Activated B cell treated with CpG ODN at 0.5 μM for 24 hours (primary cell): ENCODE results near the gene GORASP1. TPM values are rescaled to one million over a fixed set of nuclear protein-coding genes. Genes with fewer than 3 reads are reported as not detected.

Source experiments
- ATAC-seq: fragments of 200-7000 bp; cut with Tn5 transposase; one replicate; pipeline ENCODE4 v1.10.0; 2021; ENCODE audit warnings: low read depth, mild to moderate bottlenecking, moderate library complexity
- CTCF ChIA-PET: fragments of 350-600 bp; sonication (Branson Sonifier 250); formaldehyde crosslinking; loops from one replicate; lab custom pipeline; 2021; ENCODE audit warnings: antibody characterized with exemption; lab: Charles Lee
- POLR2A ChIA-PET: fragments of 350-600 bp; sonication (Branson Sonifier 250); formaldehyde crosslinking; loops from one replicate; lab custom pipeline; 2021; ENCODE audit warnings: antibody characterized with exemption; lab: Charles Lee
- DNase-seq: peaks from one replicate; pipeline ENCODE4 v3.0.0; 2022
- H3K27ac Mint-ChIP-seq: one replicate; pipeline ENCODE4 v1.8.0; 2020; ENCODE audit warnings: mixed read lengths
- H3K27me3 Mint-ChIP-seq: one replicate; pipeline ENCODE4 v1.8.0; 2021; ENCODE audit warnings: mixed read lengths
- H3K36me3 Mint-ChIP-seq: one replicate; pipeline ENCODE4 v1.8.0; 2021; ENCODE audit warnings: low read depth, mixed read lengths
- H3K4me1 Mint-ChIP-seq: one replicate; pipeline ENCODE4 v1.8.0; 2021; ENCODE audit warnings: mixed read lengths
- H3K4me3 Mint-ChIP-seq: one replicate; pipeline ENCODE4 v1.8.0; 2020; ENCODE audit warnings: mild to moderate bottlenecking, mixed read lengths
- H3K9me3 Mint-ChIP-seq: one replicate; pipeline ENCODE4 v1.8.0; 2020; ENCODE audit warnings: mixed read lengths
- intact Hi-C: fragments of 100-400 bp; cut with micrococcal nuclease; formaldehyde crosslinking; loops from one replicate; pipeline ENCODE4 v1.15.1; 2024
- total RNA-seq: library from RNA; stranded (reverse); gene quantifications from 2 replicates; pipeline ENCODE4 v1.2.3, GENCODE V29; 2022
- TF ChIP-seq, protein P1 (sequence below): fragments of 200-600 bp; IDR thresholded peaks from one replicate; pipeline ENCODE4 v1.8.0; 2022; ENCODE audit warnings: antibody characterized with exemption, mild to moderate bottlenecking

The GORASP1 gene
- total RNA-seq, 1 donor from 2014 or later, result 47.8 TPM

DNA sequence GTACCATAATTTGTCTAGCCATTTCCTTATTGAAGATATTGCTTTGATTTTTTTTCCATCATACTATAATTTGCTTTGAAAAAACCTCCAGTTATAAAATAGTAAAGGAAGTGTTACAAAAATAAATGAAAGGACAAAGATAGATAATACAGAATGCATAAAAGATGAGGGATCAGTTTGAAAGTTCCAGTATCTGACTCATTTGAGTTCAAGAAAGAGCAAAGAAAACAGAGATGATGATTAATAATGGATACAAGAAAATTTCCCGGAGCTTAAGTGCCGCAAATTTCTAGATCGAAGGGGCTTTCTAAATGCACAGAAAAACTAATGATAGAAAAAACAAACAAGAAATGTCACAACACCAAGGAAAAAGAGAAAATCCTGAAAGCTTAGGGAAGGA is 51.3 kb downstream of the GORASP1 start:
- intact Hi-C loops, result loop anchor here (10.0 kb wide), 1 partner anchor 1399 kb away; the partner anchor contains the start of gene RPL14
- DNase-seq (no peak), ATAC-seq (no peak)
- ChIA-PET POLR2A (no interaction called here), CTCF (no interaction called here)
- TF ChIP-seq, protein P1, sequence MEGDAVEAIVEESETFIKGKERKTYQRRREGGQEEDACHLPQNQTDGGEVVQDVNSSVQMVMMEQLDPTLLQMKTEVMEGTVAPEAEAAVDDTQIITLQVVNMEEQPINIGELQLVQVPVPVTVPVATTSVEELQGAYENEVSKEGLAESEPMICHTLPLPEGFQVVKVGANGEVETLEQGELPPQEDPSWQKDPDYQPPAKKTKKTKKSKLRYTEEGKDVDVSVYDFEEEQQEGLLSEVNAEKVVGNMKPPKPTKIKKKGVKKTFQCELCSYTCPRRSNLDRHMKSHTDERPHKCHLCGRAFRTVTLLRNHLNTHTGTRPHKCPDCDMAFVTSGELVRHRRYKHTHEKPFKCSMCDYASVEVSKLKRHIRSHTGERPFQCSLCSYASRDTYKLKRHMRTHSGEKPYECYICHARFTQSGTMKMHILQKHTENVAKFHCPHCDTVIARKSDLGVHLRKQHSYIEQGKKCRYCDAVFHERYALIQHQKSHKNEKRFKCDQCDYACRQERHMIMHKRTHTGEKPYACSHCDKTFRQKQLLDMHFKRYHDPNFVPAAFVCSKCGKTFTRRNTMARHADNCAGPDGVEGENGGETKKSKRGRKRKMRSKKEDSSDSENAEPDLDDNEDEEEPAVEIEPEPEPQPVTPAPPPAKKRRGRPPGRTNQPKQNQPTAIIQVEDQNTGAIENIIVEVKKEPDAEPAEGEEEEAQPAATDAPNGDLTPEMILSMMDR, result no peak
- peaks cover 42% of the 10 kb centered on the region for H3K4me1 Mint-ChIP-seq
- H3K27ac Mint-ChIP-seq, result no peak overlapping the region
- H3K9me3 Mint-ChIP-seq, result no peaks in the 10 kb centered on the region
- H3K27me3 Mint-ChIP-seq, result no peaks in the 10 kb centered on the region
- H3K36me3 Mint-ChIP-seq, result peaks cover 22% of the 10 kb centered on the region
- no peak overlapping the region for H3K4me3 Mint-ChIP-seq

GRCh38 chr3:39053696-39054095 is 53.7 kb downstream of the GORASP1 start:
- no peak for DNase-seq
- H3K27ac Mint-ChIP-seq, result no peak overlapping the region
- TF ChIP-seq, protein P1, result no peak
- H3K27me3 Mint-ChIP-seq, result no peaks in the 10 kb centered on the region
- CTCF ChIA-PET, result no interaction called here
- intact Hi-C loops, result loop anchor here (2.0 to 10.0 kb wide), 4 partner anchors 124 to 1401 kb away; partner anchors contain the start of genes DLEC1 and RPL14
- H3K9me3 Mint-ChIP-seq, result no peaks in the 10 kb centered on the region
- POLR2A ChIA-PET, result no interaction called here
- H3K36me3 Mint-ChIP-seq, result peaks cover 16% of the 10 kb centered on the region
- H3K4me1 Mint-ChIP-seq, result peaks cover 41% of the 10 kb centered on the region
- H3K4me3 Mint-ChIP-seq, result no peak overlapping the region
- ATAC-seq, result no peak

DNA sequence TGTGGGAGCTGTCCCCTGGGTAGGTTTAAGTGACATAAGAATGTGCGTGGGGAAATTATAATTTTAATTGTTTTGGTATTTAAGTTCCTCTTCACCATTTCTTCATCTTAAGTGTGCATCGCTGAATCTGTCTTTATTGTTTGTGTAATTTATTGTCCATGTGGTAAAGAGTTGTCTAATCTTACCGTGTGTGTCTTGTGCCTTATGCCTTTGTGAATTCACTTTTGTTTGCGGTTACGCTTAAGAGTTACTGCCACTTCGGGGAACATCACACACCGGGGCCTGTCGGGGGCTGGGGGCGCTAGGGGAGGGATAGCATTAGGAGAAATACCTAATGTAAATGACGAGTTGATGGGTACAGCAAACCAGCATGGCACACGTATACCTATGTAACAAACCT is 54.8 kb downstream of the GORASP1 start:
- H3K4me1 Mint-ChIP-seq, result peaks cover 41% of the 10 kb centered on the region
- POLR2A ChIA-PET, result interaction anchor here (0.7 kb wide), 1 partner anchor 202 kb away, joined by 3 read pairs; no protein-coding TSS in a partner anchor

DNA sequence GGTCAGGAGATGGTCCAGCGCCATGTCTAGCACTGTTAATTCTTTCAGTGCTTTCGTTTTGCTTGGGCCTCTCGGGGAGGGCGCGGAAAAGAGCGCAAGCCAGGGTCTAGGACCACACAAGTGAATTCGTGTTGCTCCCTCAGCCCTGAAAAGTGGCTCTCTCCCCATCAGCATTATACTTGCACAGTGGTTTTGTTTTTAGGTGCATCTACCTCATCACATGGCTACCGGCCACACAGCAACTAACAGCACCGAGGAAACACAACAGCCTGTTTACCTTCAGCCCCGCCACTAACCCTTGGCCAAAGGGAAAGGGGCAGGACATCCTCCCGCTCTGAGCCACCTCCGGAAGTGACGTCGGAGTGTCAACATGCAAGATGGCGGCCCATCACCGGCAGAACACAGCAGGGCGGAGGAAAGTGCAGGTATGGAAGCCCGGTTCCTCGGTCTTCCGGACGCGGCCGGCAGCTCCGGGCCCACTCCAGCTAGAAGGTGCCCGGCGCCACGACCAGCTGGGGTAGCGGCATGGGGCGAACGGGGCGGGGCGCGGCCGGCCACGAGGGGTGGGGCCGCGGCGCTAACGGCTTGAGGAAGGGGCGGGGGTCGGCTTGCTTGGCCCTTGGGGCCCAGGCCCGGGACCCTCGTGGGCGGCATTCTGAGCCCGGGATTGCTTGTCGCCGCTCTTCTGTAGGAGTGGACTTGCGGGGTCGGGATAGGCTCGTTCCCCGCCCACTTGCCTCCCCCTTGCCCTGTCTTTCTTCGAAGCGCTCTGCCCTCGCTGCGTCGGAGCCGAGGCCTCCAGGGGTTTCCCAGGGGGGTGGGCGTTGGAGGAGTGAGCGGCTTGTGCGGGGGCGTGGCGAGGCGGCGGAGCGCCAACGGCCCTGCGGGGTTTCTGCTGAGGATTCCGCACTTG is 55.5 kb downstream of the GORASP1 start, which contains the start of the genes SCN11A and WDR48:
TSS of gene SCN11A (minus strand) at position 296 of the 913 bp plus-strand sequence. CDS start 101,582 bp downstream, outside the sequence.
TSS of gene WDR48 (plus strand) at position 368 of the 913 bp plus-strand sequence. CDS start at position 378, 10 bp downstream.
- intact Hi-C loops, result loop anchor here (1.0 to 10.0 kb wide), 8 partner anchors 13 to 1403 kb away; partner anchors contain the start of genes ACAA1, DLEC1, RPL14 and RPSA
- Mint-ChIP-seq H3K9me3 (no peaks in the 10 kb centered on the region), H3K36me3 (peaks cover 10% of the 10 kb centered on the region), H3K4me3 (peak within 1 kb of the TSS; percentile 97), H3K27me3 (no peaks in the 10 kb centered on the region), H3K4me1 (peaks cover 39% of the 10 kb centered on the region), H3K27ac (peak within 1 kb of the TSS; percentile 98)
- peak; percentile 80 for DNase-seq
- ChIA-PET POLR2A (interaction anchor here (0.6 to 0.7 kb wide), 3 partner anchors 108 to 886 kb away, joined by 3 read pairs; partner anchors contain the start of gene OXSR1), CTCF (no interaction called here)
- TF ChIP-seq, protein P1, result no peak
- peak; percentile 94 for ATAC-seq

More for the DNA sequence above, 54.8 kb downstream of the GORASP1 start:
- TF ChIP-seq, protein P1, result no peak
- intact Hi-C loops, result loop anchor here (1.0 to 10.0 kb wide), 6 partner anchors 13 to 1402 kb away; partner anchors contain the start of genes DLEC1 and RPL14
- no peak for ATAC-seq
- Mint-ChIP-seq H3K36me3 (peaks cover 10% of the 10 kb centered on the region), H3K27ac (peak overlapping the region; percentile 79), H3K27me3 (no peaks in the 10 kb centered on the region), H3K9me3 (no peaks in the 10 kb centered on the region), H3K4me3 (peak overlapping the region; percentile 97)
- CTCF ChIA-PET, result no interaction called here
- no peak for DNase-seq
